GM10847 (cell line): ENCODE data around the gene SLC9A9.

ENCODE experiments used
- POLR2A ChIP-seq: IDR thresholded peaks from 2 replicates; pipeline ENCODE4 v1.6.1; 2011; ENCODE audit not compliant: insufficient read length; ENCODE audit errors: extremely low read depth

SLC9A9 gene

GRCh38 chr3:143571548-143571947, 276.7 kb downstream of the SLC9A9 start:
- no peak for TF ChIP-seq POLR2A

GRCh38 chr3:143567823-143568222, 280.4 kb downstream of the SLC9A9 start:
- no peak for TF ChIP-seq POLR2A

- no peak for TF ChIP-seq POLR2A
Observed at GRCh38 chr3:143565951-143566350, 282.3 kb downstream of the SLC9A9 start.

GRCh38 chr3:143563786-143564185, 284.5 kb downstream of the SLC9A9 start:
- no peak for TF ChIP-seq POLR2A

GRCh38 chr3:143562789-143563188, 285.5 kb downstream of the SLC9A9 start:
- TF ChIP-seq POLR2A, result no peak

- TF ChIP-seq POLR2A, result no peak
Observed at GRCh38 chr3:143559296-143559695, 289.0 kb downstream of the SLC9A9 start.

GRCh38 chr3:143552851-143553250, 295.4 kb downstream of the SLC9A9 start:
- TF ChIP-seq POLR2A, result no peak

- TF ChIP-seq POLR2A, result no peak
Observed at GRCh38 chr3:143551761-143552160, 296.5 kb downstream of the SLC9A9 start.

- no peak for TF ChIP-seq POLR2A
Observed at GRCh38 chr3:143548861-143549497, 299.3 kb downstream of the SLC9A9 start.

GRCh38 chr3:143548393-143548792, 299.9 kb downstream of the SLC9A9 start:
- no peak for TF ChIP-seq POLR2A

GRCh38 chr3:143538577-143538981, 309.7 kb downstream of the SLC9A9 start:
- TF ChIP-seq POLR2A, result no peak

GRCh38 chr3:143538061-143538460, 310.2 kb downstream of the SLC9A9 start:
- TF ChIP-seq POLR2A, result no peak

- TF ChIP-seq POLR2A, result no peak
Observed at GRCh38 chr3:143536817-143537535, 311.3 kb downstream of the SLC9A9 start.

GRCh38 chr3:143535994-143536784, 312.1 kb downstream of the SLC9A9 start:
- no peak for TF ChIP-seq POLR2A

GRCh38 chr3:143533391-143533790, 314.9 kb downstream of the SLC9A9 start:
- no peak for TF ChIP-seq POLR2A

GRCh38 chr3:143532091-143532490, 316.2 kb downstream of the SLC9A9 start:
- no peak for TF ChIP-seq POLR2A
